CD4-positive, alpha-beta T cell treated with Interleukin-6 at 100 ng/mL for 8 hours (primary cell): ENCODE data around the gene MRGPRF.
"Not testable (repeated sequence)": the region's sequence is repeated elsewhere in the genome, so short reads cannot be mapped to it uniquely, and the experiment has no call there.

ENCODE experiments used
- DNase-seq: peaks from one replicate; pipeline ENCODE4 v3.0.0-alpha.2; 2020; ENCODE audit warnings: mixed read lengths, low spot score

Gene MRGPRF

DNA sequence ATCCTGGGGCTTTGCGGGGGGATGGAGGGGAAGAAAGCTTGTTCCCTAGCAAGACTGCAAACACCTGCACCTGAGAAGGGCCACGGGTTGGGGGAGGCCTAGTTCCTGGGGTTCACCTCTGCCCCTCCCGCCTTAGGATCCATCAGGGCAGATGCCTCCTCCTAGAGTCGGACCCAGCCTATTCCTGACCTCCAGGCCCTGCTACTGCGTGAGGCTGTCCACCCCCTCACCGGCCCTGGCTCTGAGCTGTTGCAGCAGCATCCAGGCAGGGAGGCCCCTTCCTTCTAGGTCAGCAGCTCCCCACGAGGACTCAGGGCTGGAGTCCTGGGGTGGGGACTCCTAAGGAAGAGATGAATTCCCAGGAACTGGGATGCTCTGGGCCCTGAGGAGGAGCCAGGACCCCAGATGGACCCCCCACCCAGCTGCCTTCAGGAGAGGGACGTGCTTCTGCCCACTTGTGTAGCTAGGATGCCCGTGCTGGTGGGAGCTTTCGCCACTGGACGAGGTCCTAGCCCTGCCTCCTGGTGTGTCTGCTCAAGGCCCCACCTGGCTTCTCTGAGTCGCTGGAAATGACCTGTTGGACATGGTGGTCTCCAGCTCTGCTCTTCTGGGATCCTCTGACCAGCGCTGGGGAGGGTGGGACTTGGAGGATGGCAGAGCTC, 10.3 kb downstream of the MRGPRF start:
- DNase-seq = no peak

DNA sequence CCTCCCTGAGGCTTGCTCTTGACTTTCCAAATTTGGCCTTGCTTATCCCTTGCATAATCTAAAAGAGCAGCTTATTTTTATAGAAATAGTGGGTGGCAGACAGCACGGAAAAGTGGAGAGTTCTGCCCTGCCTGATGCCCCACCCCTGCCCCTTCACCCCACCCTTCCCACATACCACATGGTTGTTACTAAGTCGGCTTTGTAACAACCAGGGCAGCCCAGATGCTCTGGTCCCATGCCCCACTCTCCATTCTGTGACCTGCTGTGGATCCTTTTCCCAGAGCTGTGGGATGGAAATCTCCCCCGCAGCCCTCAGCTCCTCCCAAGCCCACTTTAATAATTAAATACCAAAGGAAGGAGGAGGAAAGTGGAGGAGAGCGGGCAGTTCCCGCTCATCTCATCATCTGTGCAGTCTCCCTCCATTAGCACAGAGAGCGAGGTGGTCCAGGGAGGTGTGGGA, 10.9 kb downstream of the MRGPRF start:
- DNase-seq = no peak

DNA sequence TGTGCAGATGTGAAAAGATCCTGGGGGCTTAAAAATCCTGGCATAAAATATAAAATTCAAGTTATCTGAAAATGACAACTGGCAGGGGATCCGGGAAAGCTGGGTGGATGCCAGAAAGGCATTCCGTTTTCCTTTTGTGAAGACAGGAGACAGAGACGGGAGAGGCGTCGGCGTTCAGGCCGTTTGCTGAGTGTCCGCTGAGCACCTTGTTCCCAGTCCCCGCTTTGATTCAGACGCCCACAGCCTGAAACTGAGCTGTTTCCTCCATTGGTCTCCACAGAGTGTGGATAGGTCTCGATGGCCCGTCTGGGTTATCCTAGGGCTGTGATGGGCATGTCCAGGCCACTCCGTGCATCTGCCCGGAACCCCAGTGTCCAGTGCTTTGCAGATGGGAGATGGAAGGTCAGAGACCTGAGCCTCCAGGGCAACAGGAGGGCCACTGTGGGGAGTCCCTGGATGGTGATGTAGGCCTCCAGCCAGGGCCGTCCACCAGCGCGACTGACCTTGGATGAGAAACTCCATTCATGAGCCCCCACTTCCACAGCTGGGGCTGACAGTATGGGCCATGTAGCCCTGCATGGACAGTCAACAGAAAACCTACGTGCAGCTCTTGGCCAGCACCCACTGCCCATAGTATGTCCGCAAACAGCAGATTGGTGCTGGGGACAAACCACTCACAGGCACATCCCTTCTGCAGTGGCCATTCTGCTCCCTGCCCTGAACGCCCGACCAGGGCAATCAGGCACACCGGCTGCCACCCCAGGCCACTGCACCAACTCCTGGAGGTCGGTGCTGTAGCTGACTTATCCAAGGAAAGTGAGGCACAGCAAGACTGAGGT, 11.6 kb downstream of the MRGPRF start:
- no peak for DNase-seq

DNA sequence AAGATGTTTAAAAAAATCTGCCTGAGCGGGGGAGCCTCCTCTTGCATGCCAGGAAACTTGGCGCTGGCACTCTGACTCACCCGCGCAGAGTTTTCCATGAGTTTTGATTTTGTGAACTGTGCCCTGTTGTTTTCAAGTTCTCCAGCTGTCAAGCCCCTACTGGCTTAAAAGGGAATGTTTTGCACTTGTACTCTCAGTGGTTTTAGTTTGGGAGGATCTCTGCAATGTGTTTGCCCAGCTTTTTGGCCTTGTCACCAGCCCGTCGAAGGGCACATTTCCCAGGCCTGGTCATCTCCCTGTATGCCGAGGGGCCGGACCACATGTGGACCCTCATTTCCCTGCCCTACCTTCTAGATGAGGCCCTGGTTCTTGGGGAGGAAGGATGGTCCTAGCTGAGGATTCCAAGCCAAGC, 12.2 kb downstream of the MRGPRF start:
- no peak for DNase-seq

DNA sequence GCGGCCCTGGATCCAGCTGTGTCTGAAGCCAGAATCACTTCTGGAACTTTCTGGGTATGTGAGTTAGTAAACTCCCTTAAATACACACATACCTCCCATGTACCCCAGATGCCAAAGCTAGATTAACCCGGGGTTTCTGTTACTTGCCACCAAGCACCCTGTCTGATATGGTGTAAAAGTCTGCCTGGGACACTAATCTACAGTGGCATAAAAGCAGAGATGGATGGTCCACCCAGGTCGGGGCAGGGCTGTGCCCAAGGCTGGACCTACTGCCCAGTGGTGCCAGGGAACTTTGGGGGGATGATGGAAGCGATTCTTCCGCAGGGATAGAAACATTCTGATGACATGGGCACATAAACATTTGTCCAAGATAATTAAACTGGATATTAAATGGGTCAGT, 12.7 kb downstream of the MRGPRF start:
- no peak for DNase-seq

DNA sequence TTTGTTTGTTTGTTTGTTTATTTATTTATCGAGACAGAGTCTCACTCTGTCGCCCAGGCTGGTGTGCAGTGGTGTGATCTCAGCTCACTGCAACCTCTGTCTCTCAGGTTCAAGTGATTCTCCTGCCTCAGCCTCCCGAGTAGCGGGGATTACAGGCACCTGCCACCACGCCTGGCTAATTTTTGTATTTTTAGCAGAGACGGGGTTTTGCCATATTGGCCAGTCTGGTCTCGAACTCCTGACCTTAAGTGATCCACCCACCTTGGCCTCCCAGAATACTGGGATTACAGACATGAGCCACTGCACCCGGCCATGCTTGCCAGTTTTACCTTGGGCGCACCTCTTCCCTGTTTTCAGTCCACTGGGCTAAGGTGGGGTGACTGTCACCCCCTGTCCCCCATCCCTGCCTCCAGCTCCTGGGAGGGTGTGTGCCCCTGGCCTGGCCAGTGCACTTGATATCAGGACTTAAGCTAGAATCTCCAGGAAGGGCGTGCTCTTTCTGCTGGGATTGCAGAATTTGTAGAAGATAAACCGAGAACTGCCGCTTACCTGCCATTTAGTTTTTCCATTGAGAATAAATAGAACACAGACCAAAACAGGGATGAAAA, 13.2 kb downstream of the MRGPRF start:
- DNase-seq = not testable (repeated sequence)

DNA sequence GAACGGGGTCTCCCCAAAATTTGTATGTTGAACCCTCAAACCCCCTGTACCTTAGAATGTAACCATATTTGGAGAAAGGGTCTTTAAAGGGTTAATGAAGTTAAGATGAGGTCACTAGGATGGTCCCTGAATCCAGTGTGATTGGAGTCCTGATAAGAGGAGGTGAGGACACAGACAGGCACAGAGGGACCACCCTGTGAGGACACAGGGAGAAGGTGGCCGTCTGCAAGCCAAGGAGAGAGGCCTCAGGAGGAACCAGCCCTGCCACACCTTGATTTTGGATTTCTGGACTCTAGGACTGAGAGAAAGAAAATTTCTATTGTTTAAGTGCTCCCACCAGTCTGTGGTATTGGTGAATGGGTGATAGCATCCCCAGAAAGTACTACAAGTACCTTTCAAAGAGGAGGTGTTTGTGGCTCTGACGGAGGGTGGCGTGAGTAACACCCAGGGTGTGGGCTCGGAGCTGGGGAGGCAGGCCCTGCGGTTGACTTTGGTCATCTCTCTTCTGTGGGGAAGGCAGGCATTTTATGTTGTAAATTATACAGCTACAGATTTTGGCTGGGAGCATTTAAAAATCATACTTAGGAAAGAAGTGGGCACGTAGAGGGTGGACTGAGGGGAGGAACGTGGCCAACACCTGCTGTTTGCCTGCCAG, 13.8 kb downstream of the MRGPRF start:
- no peak for DNase-seq

DNA sequence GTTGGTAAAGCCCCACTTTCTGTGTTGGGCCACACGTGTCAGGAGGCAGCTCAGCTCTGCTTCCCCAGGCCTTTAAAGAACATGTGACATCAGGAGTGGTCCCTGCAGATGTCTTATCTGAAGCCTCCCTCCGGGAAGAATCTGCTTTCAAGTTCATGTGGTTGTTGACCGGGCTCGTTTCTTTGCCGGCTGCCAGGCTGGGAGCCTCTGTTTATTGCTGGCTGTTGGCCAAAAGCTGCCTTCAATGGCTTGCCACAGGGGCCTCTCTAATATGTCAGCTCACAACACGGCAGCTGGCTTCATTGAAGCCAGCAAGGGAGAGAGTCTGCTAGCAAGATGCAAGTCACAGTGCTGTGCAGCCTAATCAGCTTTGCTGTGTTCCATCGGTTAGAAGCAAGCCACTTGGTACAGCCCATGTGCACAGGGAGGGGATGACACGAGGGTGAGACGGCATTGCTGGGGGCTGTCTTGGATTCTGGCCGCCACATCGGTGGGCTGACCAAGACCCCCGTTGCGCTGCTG, 14.6 kb downstream of the MRGPRF start:
- no peak for DNase-seq

DNA sequence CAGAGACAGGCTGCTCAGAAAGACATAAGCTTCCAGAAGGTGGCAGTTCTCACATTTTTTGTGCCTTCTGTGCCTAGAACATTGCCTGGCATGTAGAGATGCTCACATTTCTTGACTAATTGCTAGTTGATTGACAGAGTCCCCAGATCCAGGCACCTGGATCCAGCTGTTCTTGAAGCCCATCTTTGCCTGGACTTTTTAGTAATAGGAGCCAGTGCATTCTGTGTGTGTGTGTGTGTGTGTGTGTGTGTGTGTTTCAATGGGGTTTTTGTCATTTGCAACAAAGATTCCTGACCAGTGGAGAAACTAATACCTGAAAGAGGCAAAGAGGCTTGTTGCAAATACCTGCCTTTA, 15.1 kb downstream of the MRGPRF start:
- no peak for DNase-seq

DNA sequence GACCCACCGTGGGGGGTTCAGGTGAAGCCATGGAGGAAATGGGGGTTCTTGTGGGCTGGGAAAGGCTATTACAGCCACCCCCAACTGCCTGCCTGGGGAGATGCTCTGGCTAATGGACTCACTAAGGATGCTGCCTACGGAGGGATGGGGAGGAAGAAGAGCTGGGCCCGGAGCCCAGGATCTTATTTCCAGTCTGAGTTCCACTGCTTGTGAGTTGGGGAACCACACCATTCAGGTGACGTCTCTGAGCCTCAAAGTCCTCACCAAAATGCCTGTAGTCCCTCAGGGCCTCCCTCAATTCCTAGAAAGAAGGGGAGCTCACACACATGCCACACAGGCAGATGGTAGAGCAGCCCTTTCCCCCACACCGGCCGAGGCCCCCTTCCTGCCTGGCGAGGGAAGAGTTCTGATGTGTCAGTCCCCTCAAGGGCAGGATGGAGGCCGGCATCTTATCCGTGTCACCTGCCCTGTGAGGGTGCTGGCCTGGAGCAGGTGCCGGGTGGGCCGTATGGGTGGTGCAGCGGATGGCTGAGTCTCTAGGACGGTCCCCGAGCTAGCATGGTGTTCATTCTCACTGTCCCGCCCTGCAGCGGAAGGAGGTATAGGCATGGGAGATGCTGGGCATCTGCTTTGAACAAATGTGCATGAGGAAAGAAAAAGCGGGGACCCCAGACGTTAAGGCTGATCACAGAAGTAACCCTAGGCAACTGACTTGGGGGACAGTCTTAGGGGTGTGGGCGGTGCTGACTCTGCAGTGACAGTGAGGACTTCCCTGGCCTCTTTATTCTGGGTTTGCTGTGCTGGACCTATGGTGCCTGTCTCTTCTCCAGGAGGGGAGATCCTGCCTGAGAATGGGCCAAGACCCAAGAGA, 15.7 kb downstream of the MRGPRF start:
- no peak for DNase-seq

DNA sequence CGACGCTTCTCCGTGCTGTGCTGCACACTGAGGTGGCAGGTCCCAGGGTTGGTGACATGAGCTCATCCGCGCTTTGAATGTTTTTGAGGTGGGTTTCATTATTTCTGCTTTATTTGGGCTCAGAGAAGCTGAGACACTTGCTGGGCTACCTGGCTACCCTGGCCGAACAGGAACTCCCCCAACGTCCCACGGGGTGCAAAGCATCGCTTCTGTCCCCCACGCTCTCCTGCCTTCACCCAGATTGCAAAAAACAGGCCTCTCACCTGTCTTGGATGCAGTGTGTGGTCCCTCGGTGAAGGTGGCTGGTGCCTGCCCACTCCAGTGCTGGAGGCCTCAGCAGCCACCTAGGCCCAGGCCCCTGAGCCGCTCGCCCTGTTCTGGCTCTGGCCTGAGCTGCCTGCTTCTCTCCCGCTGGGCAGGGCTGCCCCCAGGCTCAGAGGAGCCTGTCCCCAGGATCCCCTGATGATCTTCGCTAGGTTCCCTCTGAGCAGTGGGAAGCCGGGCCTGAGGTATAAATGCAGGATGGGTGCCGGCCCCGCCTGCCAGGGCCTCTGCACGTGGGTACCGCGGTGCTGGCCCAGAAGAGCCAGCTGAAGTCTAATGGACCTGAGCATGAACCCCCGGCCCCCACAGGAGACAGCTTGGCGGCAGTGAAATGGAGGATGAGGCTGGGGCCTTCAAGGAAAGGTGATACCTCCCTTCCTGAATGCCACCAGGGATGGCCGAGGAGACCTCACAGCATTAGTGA, 16.5 kb downstream of the MRGPRF start:
- DNase-seq = no peak

DNA sequence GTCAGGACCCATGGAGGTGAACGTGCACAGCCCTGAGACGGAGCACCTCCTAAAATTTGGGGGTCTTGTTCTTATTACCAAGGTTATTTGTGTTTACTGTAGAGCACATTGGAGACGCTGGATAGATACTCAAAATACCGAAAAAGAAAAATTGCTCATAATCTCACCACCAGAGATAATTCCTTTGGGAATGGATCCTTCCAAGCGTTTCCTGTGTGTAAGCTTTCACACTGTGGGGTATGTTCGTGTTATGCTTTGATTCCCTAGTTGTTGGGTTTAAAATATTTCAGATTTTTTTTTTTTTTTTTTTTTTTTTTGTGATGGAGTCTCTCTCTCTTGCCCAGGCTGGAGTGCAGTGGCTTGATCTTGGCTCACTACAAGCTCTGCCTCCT, 18.2 kb downstream of the MRGPRF start:
- DNase-seq = no peak

DNA sequence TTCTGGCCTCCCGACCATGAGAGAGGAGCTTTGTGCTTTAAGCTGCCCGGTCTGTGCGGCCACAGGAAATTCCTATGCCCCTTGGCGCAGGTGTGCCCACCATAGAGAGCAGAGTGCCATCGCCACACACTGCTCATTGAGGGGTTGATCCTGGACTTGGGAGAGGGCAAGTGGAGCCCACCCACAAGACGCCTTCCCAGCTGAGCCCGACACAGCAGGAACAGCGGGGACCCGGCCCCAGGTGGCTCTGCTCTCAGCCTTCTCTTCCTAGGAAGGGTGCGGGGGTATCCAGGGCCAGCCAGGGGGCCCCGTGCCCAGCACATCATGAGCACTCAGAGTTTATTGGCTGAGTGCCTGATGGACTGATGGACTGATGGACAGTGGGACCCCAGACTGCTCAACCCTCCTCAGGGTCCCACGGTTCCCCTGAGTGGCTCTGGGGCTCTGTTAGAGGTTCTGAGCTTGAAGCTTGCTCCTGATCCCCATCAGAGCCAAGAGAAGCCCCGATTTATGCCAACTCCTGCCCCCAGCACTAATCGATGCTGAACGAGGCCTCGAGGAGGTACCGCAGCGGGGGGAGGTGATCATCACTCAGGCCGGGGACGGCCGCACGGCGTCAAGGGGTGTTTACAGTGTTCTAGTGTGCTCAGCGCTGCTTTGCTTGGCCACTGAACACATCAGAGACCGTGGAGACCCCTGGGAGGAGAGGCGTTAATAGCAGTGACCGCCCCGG, 18.7 kb downstream of the MRGPRF start:
- DNase-seq = no peak

DNA sequence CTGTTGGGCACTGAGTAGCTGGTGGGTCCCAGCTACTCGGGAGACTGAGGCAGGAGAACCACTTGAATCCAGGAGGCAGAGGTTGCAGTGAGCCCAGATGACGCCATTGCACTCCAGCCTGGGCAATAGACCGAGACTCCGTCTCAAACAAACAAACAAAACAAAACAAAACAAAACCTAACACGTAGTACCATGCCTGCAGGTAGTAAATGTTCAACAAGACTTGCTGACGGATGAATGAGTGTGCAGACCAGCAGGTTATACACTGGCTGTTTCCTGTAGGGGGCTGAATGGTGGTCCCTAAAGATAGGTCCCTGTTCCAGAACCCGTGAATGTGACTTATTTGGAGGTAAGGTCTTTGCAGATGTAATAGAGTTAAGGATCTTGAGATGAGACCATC, 19.5 kb downstream of the MRGPRF start:
- no peak for DNase-seq

DNA sequence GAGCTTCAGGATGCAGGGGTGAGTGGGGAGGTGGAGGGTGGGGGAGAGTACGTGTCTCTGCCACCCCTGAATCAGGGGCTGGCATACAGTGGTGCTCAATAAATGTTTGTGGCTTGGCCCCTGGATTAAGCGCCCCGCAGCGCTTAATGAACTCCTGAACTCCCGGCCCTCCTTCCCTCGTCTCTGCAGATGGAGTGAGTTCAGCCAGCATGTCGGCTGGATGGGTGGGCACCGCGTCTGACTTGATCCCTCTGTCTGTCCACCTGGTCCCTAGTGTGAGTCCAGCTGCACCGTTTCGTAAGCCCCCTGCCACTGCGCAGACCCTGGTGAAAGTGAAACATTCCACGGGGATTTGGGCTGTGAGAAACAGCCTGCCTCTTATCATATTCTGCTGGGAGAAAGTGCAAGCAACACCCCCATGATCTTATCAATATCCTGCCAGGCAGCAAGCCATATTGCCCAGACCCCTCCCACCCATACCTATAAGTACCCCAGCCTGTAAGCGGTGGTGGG, 20.2 kb downstream of the MRGPRF start:
- no peak for DNase-seq

DNA sequence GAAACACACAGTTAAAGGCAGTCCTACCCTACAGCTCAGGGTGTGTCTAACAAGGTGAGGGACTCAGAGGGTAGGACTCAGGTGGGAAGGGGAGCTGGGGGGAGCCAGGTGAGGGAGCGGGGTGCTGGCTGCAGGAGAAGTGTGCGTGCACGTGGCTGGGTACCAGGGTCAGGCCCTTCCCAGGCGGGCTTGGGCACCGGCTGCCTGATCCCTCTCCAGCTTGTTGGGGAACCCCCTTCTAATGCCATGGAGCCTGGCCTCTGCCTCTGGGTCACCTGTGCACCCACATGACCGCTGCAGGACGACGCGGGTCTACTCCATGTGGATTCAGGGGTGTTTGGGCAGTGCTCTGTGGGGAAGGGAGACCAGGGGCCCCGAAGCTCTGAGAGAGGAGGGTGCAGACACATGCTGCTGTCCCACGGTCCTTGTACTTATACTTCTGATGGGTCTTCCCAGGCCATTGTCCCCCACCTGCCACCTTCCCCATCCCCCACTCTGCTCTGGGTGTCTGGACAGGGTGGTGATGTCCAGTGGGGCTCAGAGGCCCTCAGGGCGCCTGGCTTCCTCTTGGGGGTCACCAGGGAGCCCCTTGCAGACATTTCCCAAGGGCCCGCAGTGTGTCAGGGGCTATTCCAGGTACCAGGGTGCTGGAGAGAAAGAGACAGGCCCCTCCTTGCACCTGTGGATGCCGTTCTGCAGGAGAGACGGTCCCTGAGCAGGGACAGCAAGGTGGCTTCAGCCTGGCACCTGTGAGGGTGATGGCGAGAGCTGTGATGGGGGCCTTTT, 21.9 kb downstream of the MRGPRF start:
- DNase-seq = no peak

DNA sequence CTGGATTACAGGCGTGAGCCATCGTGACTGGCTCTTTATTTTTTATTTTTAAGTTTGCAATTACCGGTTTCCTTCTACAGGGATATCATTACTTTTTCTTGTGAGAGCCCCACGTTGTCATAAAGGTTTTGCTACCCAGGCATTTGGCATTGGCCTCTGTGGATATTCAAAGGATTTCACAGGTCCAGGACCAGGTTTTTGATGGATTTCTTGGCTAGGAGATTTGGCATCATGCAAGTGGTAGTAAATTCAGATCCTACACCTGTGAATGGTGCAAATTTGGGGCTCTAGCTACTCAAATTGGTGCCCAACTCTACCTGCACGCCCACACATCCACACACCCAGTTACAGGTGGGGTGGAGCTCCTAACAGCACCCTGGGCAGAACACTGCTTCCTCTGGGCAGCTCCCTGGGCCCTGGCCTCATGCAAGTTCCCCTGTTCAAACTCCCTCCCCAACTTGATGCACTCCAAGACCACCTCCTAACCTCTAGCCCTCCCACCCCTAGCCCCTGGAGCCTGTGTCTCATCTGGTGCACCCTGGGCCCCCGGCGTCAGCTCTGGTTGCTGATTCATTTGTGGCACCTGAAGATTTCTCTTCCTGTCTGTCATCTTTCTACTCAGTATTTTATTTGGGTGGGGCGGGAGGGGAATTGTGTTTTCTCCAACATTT, 23.0 kb downstream of the MRGPRF start:
- no peak for DNase-seq

DNA sequence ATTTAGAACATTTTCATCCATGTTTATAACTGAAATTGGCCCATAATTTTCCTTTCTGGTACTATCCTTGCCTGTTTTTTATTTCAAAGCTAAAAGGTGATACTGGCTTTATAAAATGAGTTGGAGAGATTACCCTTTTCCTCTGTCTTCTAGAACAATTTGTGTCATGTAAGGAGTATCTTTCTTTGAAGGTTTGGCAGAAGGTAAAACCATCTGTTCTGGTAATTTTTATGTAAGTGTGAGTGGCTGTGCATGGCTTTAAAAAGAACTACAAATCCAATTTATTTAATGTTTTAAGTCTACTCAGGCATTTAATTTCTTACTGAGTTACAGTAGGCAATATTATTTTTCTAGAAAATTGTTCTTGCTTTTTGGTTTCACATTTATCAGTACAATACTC, 24.6 kb downstream of the MRGPRF start:
- no peak for DNase-seq
